Tibial artery (tissue), 4 donors: Measurements from ENCODE around the gene C3orf80.
"Not testable (repeated sequence)": the region's sequence is repeated elsewhere in the genome, so short reads cannot be mapped to it uniquely, and the experiment has no call there.

Source experiments
- DNase-seq, 2 donors: peaks; one replicate each; pipeline ENCODE4 v3.0.0-alpha.2; 2019
- H3K27ac ChIP-seq, 2 donors: fragments of 200-600 bp; sonication (generic) in 1 of 2; 1 replicate in 1 of 2; 2 replicates in 1 of 2; pipeline ENCODE4 v1.5.1; 2018 to 2019; ENCODE audit warnings: mild to moderate bottlenecking in 1 of 2
- H3K27me3 ChIP-seq, 2 donors: fragments of 200-600 bp; sonication (generic) in 1 of 2; one replicate each; pipeline versions ENCODE4 v1.5.1 to v1.6.0; 2016 to 2019
- H3K36me3 ChIP-seq, 3 donors: fragments of 200-600 bp; sonication (generic) in 2 of 3; one replicate each; pipeline ENCODE4 v1.5.1; 2016 to 2019; ENCODE audit warnings: mild to moderate bottlenecking in 2 of 3
- H3K4me1 ChIP-seq, 4 donors: fragments of 200-600 bp; sonication (generic) in 2 of 4; 1 replicate in 3 of 4; 2 replicates in 1 of 4; pipeline ENCODE4 v1.5.1; 2016 to 2019
- H3K4me3 ChIP-seq, 2 donors: fragments of 200-600 bp; sonication (generic) in 1 of 2; 1 replicate in 1 of 2; 2 replicates in 1 of 2; pipeline ENCODE4 v1.5.1; 2018 to 2019; ENCODE audit warnings: mild to moderate bottlenecking in 2 of 2
- H3K9me3 ChIP-seq, 3 donors: fragments of 200-600 bp; sonication (generic) in 1 of 3; one replicate each; pipeline ENCODE4 v1.5.1; 2016 to 2019
- intact Hi-C: fragments of 100-400 bp; cut with DNase I; formaldehyde crosslinking; loops from one replicate; pipeline ENCODE4 v1.15.0; 2023; ENCODE audit warnings: low total_unique reads
- TF ChIP-seq, protein P1 (sequence below), 2 experiments: fragments of 200-600 bp in 1 of 2; fragments of 450-650 bp in 1 of 2; IDR thresholded peaks; one replicate each; pipeline ENCODE4 v1.5.1; 2017 to 2019; ENCODE audit warnings: antibody characterized with exemption in 2 of 2, mild to moderate bottlenecking in 1 of 2, moderate library complexity in 1 of 2

Gene C3orf80

DNA sequence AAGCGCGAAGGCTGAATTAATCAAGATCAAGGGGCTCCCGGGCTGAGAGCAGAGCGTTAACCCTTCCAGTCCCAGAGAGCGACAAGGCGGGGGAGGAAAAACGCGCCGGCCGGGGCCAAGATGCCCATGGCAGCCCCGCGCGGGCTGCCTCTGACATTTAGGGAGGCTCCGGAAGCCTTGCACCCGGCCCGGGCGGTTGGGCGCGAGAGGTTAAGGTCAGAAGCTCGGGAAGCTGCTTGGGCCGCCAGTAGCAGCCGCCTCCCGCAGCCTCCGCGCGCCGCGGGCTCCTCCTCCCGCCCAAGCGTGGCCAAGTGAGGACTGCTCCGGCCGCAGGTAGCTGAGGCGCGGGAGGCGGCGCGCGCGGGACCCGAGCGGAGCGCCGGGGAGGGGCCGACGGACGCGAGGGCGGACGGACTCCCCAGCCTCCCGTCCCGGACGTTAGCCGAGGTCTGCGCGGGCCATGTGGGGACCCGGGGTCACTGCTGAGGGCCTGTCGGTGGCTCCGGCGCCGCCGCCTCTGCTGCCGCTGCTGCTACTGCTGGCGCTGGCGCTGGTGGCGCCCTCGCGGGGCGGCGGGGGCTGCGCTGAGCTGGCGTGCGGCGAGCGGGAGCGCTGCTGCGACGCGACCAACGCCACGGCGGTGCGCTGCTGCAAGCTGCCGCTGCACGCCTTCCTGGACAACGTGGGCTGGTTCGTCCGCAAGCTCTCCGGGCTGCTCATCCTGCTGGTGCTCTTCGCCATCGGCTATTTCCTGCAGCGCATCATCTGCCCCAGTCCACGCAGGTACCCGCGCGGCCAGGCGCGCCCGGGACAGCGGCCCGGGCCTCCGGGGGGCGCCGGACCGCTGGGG is at the start of gene C3orf80:
TSS of gene C3orf80 (plus strand) at position 247 of the 850 bp plus-strand sequence. CDS start at position 461, 214 bp downstream.
- intact Hi-C loops: no loop called here
- peak; percentile 35 to 68 for DNase-seq
- TF ChIP-seq, protein P1, sequence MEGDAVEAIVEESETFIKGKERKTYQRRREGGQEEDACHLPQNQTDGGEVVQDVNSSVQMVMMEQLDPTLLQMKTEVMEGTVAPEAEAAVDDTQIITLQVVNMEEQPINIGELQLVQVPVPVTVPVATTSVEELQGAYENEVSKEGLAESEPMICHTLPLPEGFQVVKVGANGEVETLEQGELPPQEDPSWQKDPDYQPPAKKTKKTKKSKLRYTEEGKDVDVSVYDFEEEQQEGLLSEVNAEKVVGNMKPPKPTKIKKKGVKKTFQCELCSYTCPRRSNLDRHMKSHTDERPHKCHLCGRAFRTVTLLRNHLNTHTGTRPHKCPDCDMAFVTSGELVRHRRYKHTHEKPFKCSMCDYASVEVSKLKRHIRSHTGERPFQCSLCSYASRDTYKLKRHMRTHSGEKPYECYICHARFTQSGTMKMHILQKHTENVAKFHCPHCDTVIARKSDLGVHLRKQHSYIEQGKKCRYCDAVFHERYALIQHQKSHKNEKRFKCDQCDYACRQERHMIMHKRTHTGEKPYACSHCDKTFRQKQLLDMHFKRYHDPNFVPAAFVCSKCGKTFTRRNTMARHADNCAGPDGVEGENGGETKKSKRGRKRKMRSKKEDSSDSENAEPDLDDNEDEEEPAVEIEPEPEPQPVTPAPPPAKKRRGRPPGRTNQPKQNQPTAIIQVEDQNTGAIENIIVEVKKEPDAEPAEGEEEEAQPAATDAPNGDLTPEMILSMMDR (IDR thresholded peaks at IDR 0.05): peak in 1 of 2 experiments; percentile 13

DNA sequence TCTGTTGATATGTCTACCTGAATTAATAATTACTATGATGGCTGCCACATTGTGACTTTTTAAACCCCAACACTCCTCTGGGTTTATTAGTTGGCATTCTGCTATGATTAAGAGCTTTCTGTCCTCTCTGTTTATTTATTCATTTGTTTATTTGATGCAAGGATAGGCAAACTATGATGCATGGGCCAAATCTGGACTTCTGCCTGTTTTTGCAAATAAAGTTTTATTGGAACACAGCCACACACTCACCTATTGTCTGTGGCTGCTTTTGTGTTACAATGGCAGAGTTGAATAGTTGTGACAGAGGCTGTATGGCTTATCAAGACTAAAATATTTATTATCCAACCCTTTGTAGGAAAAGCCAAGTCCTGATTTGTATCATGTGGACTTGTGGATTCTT is 48.3 kb upstream of the C3orf80 start:
- intact Hi-C loops: no loop called here
- H3K4me1 ChIP-seq: no peaks in the 10 kb centered on the region
- TF ChIP-seq, protein P1 (IDR thresholded peaks at IDR 0.05): no peak
- H3K4me3 ChIP-seq: no peak overlapping the region
- H3K27me3 ChIP-seq: no peaks in the 10 kb centered on the region
- no peak overlapping the region for H3K27ac ChIP-seq
- no peak for DNase-seq
- no peaks in the 10 kb centered on the region for H3K9me3 ChIP-seq
- no peaks in the 10 kb centered on the region for H3K36me3 ChIP-seq

More for the DNA sequence above, at the start of gene C3orf80:
- peaks cover 0 to 22% (median 16%) of the 10 kb centered on the region in 4 donors for H3K4me1 ChIP-seq
- peaks cover 0 to 16% of the 10 kb centered on the region in 2 donors for H3K27me3 ChIP-seq
- H3K9me3 ChIP-seq: no peaks in the 10 kb centered on the region
- H3K4me3 ChIP-seq: peak within 1 kb of the TSS; percentile 57 to 68
- peak within 1 kb of the TSS in 1 of 2 donors; percentile 23 for H3K27ac ChIP-seq
- H3K36me3 ChIP-seq: no peaks in the 10 kb centered on the region

DNA sequence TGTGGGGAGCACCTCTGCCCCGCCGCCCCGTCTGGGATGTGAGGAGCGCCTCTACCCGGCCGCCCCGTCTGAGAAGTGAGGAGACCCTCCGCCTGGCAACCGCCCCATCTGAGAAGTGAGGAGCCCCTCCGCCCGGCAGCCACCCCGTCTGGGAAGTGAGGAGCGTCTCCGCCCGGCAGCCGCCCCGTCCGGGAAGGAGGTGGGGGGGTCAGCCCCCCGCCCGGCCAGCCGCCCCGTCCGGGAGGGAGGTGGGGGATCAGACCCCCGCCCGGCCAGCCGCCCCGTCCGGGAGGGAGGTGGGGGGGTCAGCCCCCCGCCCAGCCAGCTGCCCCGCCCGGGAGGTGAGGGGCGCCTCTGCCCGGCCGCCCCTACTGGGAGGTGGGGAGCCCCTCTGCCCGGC is 46.6 kb upstream of the C3orf80 start:
- DNase-seq, intact Hi-C loops, H3K27ac ChIP-seq, H3K4me3 ChIP-seq, H3K9me3 ChIP-seq, H3K27me3 ChIP-seq, H3K36me3 ChIP-seq, H3K4me1 ChIP-seq: not testable (repeated sequence)

DNA sequence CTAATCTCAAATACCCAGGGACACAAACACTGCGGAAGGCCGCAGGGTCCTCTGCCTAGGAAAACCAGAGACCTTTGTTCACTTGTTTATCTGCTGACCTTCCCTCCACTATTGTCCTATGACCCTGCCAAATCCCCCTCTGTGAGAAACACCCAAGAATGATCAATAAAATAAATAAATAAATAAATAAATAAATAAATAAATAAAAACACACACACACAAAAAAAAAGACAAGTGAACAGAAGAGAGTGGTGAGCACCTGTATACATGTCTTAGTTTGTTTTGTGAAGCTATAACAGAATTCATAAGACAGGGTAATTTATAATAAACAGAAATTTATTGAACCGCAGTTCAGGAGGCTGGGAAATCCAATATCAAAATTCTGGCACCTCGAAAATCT is 45.8 kb upstream of the C3orf80 start:
- H3K4me3 ChIP-seq, DNase-seq, H3K36me3 ChIP-seq, H3K4me1 ChIP-seq, H3K27ac ChIP-seq, intact Hi-C loops, H3K9me3 ChIP-seq, H3K27me3 ChIP-seq: not testable (repeated sequence)

DNA sequence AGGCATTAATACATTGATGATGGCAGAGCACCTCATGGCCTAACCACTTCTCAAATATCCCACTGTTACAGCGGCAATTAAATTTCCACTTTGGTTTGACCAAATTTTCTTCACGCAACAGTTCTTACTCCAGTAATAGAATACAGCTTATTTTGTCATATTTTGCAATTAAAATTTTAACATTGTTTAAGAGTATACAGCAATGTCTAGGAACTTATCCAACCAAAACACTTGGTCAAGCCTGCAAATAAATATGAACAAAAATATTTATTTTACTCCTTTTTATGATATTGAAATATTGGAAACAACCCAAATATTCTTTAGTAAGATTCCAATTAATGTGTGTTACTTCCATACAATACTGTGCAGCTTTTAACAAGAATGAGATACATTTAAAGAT is 45.3 kb upstream of the C3orf80 start:
- Histone ChIP-seq H3K27me3 (no peaks in the 10 kb centered on the region), H3K4me1 (peaks cover 0 to 10% (median 4%) of the 10 kb centered on the region in 4 donors), H3K27ac (no peak overlapping the region), H3K36me3 (no peaks in the 10 kb centered on the region), H3K4me3 (no peak overlapping the region), H3K9me3 (no peaks in the 10 kb centered on the region)
- intact Hi-C loops: no loop called here
- TF ChIP-seq, protein P1 (IDR thresholded peaks at IDR 0.05): no peak
- DNase-seq: no peak

DNA sequence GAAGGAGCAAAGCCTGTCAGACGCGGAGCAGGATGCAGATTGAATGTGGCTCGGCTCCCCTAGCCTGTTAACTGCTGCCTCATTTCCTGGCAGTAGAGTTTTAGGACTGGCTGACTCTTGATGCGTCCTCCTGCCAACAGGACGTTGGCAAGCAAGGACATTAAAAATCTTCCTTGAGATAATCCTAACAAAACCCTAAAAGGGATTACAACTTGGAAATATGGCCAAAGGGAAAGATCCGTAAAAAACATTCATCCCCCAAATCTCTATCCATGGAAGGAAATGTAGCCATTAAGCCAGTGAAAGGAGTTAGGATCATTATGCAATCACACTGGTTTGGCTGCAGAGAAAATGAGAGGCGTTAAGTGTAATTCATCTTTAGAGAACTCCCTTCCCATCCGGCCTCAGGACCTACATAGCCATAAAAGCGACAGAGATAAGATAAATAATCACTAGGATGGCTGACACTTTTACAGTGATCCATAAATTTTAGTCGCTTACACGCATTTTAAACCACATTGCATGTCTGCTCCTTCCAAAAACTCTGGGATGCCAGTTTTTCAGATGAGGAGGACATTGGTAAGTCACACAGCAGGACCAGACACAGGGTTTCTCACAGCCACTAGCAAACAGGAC is 44.5 kb upstream of the C3orf80 start:
- TF ChIP-seq, protein P1 (IDR thresholded peaks at IDR 0.05): no peak
- intact Hi-C loops: no loop called here
- DNase-seq: no peak
- Histone ChIP-seq H3K4me1 (peaks cover 0 to 11% (median 4%) of the 10 kb centered on the region in 4 donors), H3K36me3 (no peaks in the 10 kb centered on the region), H3K27me3 (no peaks in the 10 kb centered on the region), H3K9me3 (no peaks in the 10 kb centered on the region), H3K4me3 (no peak overlapping the region), H3K27ac (peak overlapping the region in 1 of 2 donors; percentile 22)
